ENCODE measurements around the gene EIF4E2.

DNA sequence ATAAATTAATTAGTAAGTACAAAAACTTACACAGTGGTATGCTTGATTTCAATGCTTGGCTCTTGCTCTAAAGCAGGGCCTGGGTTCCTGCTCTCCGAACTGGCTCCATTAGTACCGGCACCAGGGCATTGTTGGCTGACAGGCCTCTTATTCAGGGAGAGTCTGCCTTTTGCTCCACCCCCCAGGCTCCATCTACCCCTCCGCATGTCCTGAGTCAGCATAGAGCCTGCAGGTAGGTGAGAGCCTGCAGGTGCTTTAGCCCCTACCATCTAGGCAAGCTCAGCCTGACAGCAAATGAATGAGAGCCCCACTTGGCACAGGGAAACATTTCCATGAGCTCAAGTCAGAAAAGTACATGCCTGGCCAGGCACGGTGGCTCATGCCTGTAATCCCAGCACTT is 47.8 kb downstream of the EIF4E2 start:
- no peak for TF ChIP-seq TCF4 (CRISPR knock-in tag; IDR thresholded peaks at IDR 0.05; ENCODE audit: borderline replicate concordance)
- no peak for TF ChIP-seq ZFP3 (CRISPR knock-in tag; IDR thresholded peaks at IDR 0.05)
